Activated CD4-positive, alpha-beta T cell treated with anti-CD3 and anti-CD28 coated beads, Interleukin-2, amount 50 U/mL, for 4 hours (primary cell): ENCODE results near the gene BACH2.
A peak's percentile ranks its signal among the peaks of the same experiment; 100 is the strongest.
"Not testable (repeated sequence)": the region's sequence is repeated elsewhere in the genome, so short reads cannot be mapped to it uniquely, and the experiment has no call there.

Experiments used
- DNase-seq, 2 experiments: peaks; one replicate each; pipeline ENCODE4 v3.0.0-alpha.2; 2020

The BACH2 gene

GRCh38 chr6:90301816-90302215 is 5.2 kb upstream of the BACH2 start:
- no peak for DNase-seq

- DNase-seq: no peak
Measured at GRCh38 chr6:90298459-90299053, 1.9 kb upstream of the BACH2 start.

GRCh38 chr6:90297867-90298381 is 1.3 kb upstream of the BACH2 start:
- no peak for DNase-seq

- no peak for DNase-seq
Measured at GRCh38 chr6:90297115-90297866, 648 bp upstream of the BACH2 start.

- DNase-seq: peak; percentile 52 to 63
Measured at GRCh38 chr6:90295854-90296340, 746 bp downstream of the BACH2 start.

- DNase-seq: peak; percentile 71 to 76
Measured at GRCh38 chr6:90294989-90295853, 1.4 kb downstream of the BACH2 start.

GRCh38 chr6:90294614-90294988 is 2.0 kb downstream of the BACH2 start:
- DNase-seq: peak; percentile 41 to 48

- DNase-seq: no peak
Measured at GRCh38 chr6:90294008-90294511, 2.6 kb downstream of the BACH2 start.

GRCh38 chr6:90293319-90293953 is 3.2 kb downstream of the BACH2 start:
- DNase-seq: no peak

- no peak for DNase-seq
Measured at GRCh38 chr6:90291565-90291964, 5.1 kb downstream of the BACH2 start.

- no peak for DNase-seq
Measured at GRCh38 chr6:90290811-90291420, 5.7 kb downstream of the BACH2 start.

GRCh38 chr6:90289902-90290301 is 6.7 kb downstream of the BACH2 start:
- no peak for DNase-seq

GRCh38 chr6:90288404-90288803 is 8.2 kb downstream of the BACH2 start:
- no peak for DNase-seq

GRCh38 chr6:90286884-90287488 is 9.7 kb downstream of the BACH2 start:
- DNase-seq: peak; percentile 42 to 51

- peak in 1 of 2 experiments; percentile 33 for DNase-seq
Measured at GRCh38 chr6:90285611-90286381, 10.8 kb downstream of the BACH2 start.

GRCh38 chr6:90285042-90285481 is 11.6 kb downstream of the BACH2 start:
- no peak for DNase-seq

- peak; percentile 40 to 50 for DNase-seq
Measured at GRCh38 chr6:90284236-90285041, 12.2 kb downstream of the BACH2 start.

GRCh38 chr6:90282265-90282664 is 14.4 kb downstream of the BACH2 start:
- DNase-seq: not testable (repeated sequence)

GRCh38 chr6:90278129-90278528 is 18.5 kb downstream of the BACH2 start:
- no peak for DNase-seq
